ENCODE results near the gene DDX56. TPM values are rescaled to one million over a fixed set of nuclear protein-coding genes. Genes with fewer than 3 reads are reported as not detected.
"Not testable (repeated sequence)": the region's sequence is repeated elsewhere in the genome, so short reads cannot be mapped to it uniquely, and the experiment has no call there.

DDX56 gene
- total RNA-seq, 6 experiments from 2014 or later, result 31.8 to 42.2 (median 36.5) TPM

DNA sequence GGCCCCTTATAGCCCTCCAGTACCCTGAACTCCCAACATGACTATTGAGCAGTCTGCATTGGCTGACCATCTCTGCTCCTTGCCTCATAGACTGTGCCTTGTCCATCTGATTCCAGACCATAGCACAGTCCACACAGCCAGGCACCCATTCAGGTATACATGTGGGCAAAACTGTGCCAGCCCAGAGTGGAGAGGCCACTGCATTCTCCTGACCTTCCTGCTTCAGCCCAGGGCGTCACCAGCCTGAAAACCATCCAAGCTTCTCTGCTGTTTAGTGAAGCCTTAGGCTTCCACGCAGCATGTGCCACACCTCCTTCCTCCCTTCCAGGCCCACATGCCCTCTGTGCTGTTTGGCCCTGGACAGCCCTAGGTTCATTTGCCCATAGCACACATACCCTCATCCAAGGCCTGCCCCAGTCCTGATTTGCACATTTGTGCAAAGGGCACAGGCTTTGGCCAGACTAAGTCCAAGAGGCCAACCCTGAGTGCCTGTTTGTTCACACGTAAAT is 10.5 kb downstream of the DDX56 start:
- 29% methylated on average over 3 of the region's 3 CpGs for WGBS (ENCODE audit: insufficient coverage, low coverage, low lambda C conversion rate, missing lambda C conversion rate)
- Histone ChIP-seq H3K9me3 (no peaks in the 10 kb centered on the region), H3K27ac (peak overlapping the region in 2 of 3 donors; percentile 81 to 88), H3K36me3 (peaks cover 5 to 38% (median 11%) of the 10 kb centered on the region in 4 donors), H3K4me3 (no peak overlapping the region), H3K4me1 (peaks cover 0 to 30% (median 9%) of the 10 kb centered on the region in 4 donors), H3K27me3 (no peaks in the 10 kb centered on the region)
- ATAC-seq (peak; percentile 76 to 90 (median 84)), DNase-seq (peak; percentile 74 to 96 (median 93))
- TF ChIP-seq, protein P1, sequence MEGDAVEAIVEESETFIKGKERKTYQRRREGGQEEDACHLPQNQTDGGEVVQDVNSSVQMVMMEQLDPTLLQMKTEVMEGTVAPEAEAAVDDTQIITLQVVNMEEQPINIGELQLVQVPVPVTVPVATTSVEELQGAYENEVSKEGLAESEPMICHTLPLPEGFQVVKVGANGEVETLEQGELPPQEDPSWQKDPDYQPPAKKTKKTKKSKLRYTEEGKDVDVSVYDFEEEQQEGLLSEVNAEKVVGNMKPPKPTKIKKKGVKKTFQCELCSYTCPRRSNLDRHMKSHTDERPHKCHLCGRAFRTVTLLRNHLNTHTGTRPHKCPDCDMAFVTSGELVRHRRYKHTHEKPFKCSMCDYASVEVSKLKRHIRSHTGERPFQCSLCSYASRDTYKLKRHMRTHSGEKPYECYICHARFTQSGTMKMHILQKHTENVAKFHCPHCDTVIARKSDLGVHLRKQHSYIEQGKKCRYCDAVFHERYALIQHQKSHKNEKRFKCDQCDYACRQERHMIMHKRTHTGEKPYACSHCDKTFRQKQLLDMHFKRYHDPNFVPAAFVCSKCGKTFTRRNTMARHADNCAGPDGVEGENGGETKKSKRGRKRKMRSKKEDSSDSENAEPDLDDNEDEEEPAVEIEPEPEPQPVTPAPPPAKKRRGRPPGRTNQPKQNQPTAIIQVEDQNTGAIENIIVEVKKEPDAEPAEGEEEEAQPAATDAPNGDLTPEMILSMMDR (IDR thresholded peaks at IDR 0.05), result no peak
- intact Hi-C loops (cut with DNase I), result loop anchor here (10.0 kb wide), 2 partner anchors 68 to 78 kb away; partner anchors contain the start of gene NUDCD3 (in 1 of the 2)

DNA sequence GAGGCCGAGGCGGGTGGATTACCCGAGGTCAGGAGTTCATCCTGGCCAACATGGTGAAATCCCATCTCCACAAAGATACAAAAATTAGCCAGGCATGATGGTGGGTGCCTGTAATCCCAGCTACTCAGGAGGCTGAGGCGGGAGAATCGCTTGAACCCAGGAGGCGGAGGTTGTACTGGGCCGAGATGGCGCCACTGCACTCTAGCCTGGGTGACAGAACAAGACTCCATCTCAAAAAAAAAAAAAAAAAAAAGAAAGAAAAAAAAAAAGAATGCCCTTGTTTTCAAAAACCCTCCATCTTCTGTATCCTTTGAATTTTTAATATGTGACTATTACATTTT is 11.1 kb downstream of the DDX56 start:
- H3K27me3 ChIP-seq, H3K4me3 ChIP-seq, H3K9me3 ChIP-seq, ATAC-seq: not testable (repeated sequence)
- DNase-seq, result peak in 1 of 3 donors; percentile 21
- peaks cover 0 to 30% (median 9%) of the 10 kb centered on the region in 4 donors for H3K4me1 ChIP-seq
- H3K27ac ChIP-seq, result peak overlapping the region in 2 of 3 donors; percentile 27 to 80
- H3K36me3 ChIP-seq, result peaks cover 2 to 32% (median 6%) of the 10 kb centered on the region in 4 donors
- intact Hi-C loops (cut with DNase I), result loop anchor here (10.0 kb wide), 2 partner anchors 68 to 78 kb away; partner anchors contain the start of gene NUDCD3 (in 1 of the 2)
- WGBS (ENCODE audit: insufficient coverage, low coverage, low lambda C conversion rate, missing lambda C conversion rate), result 33% methylated on average over 3 of the region's 8 CpGs

DNA sequence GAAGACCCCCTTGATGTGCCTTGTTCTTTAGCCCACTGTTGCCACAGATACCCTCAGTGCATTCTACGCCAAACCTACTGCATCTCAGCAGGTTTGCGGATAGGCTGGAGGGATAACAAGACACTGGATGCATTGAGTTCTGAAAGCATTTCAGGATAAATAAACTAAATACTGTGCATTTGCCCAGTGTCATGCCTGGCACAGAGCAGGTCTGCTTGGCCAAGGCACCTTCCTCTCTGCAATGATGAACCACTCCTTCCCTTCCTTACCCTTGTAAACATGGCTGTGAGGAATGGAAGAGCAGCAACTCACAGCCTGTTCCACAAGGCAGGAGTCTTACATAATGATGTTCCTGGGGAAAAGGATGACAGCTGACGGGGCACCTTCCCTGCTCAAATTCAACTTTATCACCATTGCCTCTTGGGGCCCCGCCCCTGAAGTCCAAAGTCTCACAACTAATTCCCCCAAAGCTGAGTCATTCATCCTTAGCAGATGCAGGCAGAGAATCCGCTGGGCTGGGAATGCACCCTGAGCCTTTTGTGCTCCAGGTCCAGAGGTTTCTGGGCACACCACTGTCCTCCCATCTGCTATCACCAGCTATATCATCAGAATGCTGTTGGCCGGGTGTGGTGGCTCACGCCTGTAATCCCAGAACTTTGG is 11.6 kb downstream of the DDX56 start:
- Histone ChIP-seq H3K4me3 (no peak overlapping the region), H3K27ac (peak overlapping the region in 1 of 3 donors; percentile 80), H3K36me3 (peaks cover 0 to 27% (median 3%) of the 10 kb centered on the region in 4 donors), H3K9me3 (no peaks in the 10 kb centered on the region), H3K4me1 (peaks cover 0 to 30% (median 9%) of the 10 kb centered on the region in 4 donors), H3K27me3 (no peaks in the 10 kb centered on the region)
- DNase-seq (peak; percentile 52 to 67 (median 52)), ATAC-seq (peak in 3 of 4 donors; percentile 30 to 55 (median 48))
- WGBS (ENCODE audit: insufficient coverage, low coverage, low lambda C conversion rate, missing lambda C conversion rate), result 57% methylated on average over 7 of the region's 7 CpGs
- TF ChIP-seq, protein P1 (IDR thresholded peaks at IDR 0.05), result no peak
- TF ChIP-seq POLR2A (IDR thresholded peaks at IDR 0.05), result no peak
- intact Hi-C loops (cut with DNase I), result loop anchor here (10.0 kb wide), 2 partner anchors 67 to 77 kb away; partner anchors contain the start of gene NUDCD3 (in 1 of the 2)

DNA sequence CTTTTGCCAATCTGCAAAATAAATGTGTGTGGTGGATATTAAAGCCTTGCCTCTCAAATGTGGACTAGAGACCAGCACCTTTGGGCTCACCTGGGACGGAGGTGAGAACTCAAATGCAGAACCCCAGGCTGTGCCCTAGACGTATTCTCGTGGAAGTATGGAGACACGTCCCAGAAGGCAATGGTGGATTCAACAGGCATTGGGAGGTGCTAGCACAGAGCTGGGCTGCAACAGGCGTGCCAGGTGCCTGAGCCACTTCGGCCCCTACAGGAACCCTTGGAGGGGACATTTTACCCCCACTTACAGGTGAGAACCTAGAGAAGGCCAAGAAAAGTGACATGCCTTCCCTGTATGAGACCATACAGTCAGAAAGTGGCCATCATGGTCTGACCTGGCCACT is 12.2 kb downstream of the DDX56 start:
- Histone ChIP-seq H3K36me3 (peaks cover 0 to 23% (median 3%) of the 10 kb centered on the region in 4 donors), H3K9me3 (no peaks in the 10 kb centered on the region), H3K4me1 (peaks cover 0 to 30% (median 9%) of the 10 kb centered on the region in 4 donors), H3K27ac (peak overlapping the region in 1 of 3 donors; percentile 80), H3K4me3 (no peak overlapping the region), H3K27me3 (no peaks in the 10 kb centered on the region)
- intact Hi-C loops (cut with DNase I), result loop anchor here (10.0 kb wide), 2 partner anchors 67 to 77 kb away; partner anchors contain the start of gene NUDCD3 (in 1 of the 2)
- WGBS (ENCODE audit: insufficient coverage, low coverage, low lambda C conversion rate, missing lambda C conversion rate), result 88% methylated on average over 3 of the region's 6 CpGs
- peak in 1 of 3 donors; percentile 24 for DNase-seq
- no peak for ATAC-seq
- TF ChIP-seq, protein P1 (IDR thresholded peaks at IDR 0.05), result no peak
- TF ChIP-seq POLR2A (IDR thresholded peaks at IDR 0.05), result no peak

DNA sequence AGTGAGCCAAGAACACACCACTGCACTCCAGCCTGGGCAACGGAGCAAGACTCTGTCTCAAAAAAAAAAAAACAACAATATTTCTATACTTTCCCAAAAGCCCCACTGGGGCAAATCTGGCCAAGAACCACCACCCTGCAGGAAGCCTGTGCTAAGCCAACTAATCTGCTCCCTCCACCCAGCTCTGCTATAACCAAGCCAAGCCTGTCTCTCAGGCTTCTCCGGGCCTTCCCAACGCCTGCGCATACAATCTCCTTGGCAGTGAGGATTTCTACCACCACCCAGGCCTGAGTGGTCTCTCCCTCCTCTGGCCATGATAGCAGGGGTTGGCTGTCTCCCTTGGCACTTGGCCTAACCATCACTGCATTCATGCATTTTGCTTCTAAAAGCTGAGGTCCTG is 14.2 kb downstream of the DDX56 start:
- Histone ChIP-seq H3K36me3 (peaks cover 0 to 4% (median 0%) of the 10 kb centered on the region in 4 donors), H3K4me3 (no peak overlapping the region), H3K9me3 (no peaks in the 10 kb centered on the region), H3K27me3 (no peaks in the 10 kb centered on the region), H3K4me1 (peaks cover 0 to 23% (median 9%) of the 10 kb centered on the region in 4 donors), H3K27ac (no peak overlapping the region)
- DNase-seq, result peak in 1 of 3 donors; percentile 33
- no peak for ATAC-seq
- TF ChIP-seq POLR2A (IDR thresholded peaks at IDR 0.05), result no peak
- TF ChIP-seq, protein P1 (IDR thresholded peaks at IDR 0.05), result no peak
- intact Hi-C loops (cut with DNase I), result no loop called here
- WGBS (ENCODE audit: insufficient coverage, low coverage, low lambda C conversion rate, missing lambda C conversion rate), result 90% methylated on average over 2 of the region's 4 CpGs
